Fibroblast of mammary gland (primary cell): ENCODE results near the gene CDH3.

Experiments used
- DNase-seq: peaks from one replicate; pipeline ENCODE4 v3.0.0-alpha.2; 2010; ENCODE audit warnings: low read depth
- H3K4me3 ChIP-seq: 2 replicates; pipeline ENCODE4 v1.5.1; 2011; ENCODE audit warnings: low read depth, mild to moderate bottlenecking, low read length, moderate library complexity; ENCODE audit not compliant: control insufficient read depth
- TF ChIP-seq, protein P1 (sequence below): conservative IDR thresholded peaks from 2 replicates; pipeline ENCODE4 v1.5.1; 2011; ENCODE audit warnings: low read depth, low read length, inconsistent platforms; ENCODE audit not compliant: control insufficient read depth, insufficient read depth

CDH3 gene

DNA sequence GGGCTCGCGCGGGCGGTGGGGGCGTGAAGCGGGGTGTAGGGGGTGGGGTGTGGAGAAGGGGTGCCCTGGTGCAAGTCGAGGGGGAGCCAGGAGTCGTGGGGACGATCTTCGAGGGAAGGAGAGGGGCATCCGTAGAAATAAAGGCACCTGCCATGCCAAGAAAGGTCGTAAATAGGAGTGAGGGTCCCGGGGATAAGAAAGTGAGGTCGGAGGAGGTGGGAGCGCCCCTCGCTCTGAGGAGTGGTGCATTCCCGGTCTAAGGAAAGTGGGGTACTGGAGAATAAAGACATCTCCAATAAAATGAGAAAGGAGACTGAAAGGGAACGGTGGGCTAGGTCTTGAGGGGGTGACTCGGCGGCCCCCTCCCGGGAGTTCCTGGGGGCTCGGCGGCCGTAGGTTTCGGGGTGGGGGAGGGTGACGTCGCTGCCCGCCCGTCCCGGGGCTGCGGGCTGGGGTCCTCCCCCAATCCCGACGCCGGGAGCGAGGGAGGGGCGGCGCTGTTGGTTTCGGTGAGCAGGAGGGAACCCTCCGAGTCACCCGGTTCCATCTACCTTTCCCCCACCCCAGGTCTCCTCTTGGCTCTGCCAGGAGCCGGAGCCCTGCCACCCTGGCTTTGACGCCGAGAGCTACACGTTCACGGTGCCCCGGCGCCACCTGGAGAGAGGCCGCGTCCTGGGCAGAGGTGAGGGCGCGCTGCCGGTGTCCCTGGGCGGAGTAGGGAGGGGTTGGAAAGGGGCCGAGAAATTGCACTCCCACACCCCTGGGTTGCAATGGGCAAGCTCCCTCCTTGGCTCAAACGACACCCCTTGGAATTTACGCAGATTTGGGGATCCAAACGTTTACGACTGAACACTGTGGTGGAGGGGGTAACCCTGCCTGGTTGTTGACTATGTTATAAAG is 92.9 kb downstream of the CDH3 start:
- DNase-seq = no peak
- H3K4me3 ChIP-seq = no peak overlapping the region
- TF ChIP-seq, protein P1, sequence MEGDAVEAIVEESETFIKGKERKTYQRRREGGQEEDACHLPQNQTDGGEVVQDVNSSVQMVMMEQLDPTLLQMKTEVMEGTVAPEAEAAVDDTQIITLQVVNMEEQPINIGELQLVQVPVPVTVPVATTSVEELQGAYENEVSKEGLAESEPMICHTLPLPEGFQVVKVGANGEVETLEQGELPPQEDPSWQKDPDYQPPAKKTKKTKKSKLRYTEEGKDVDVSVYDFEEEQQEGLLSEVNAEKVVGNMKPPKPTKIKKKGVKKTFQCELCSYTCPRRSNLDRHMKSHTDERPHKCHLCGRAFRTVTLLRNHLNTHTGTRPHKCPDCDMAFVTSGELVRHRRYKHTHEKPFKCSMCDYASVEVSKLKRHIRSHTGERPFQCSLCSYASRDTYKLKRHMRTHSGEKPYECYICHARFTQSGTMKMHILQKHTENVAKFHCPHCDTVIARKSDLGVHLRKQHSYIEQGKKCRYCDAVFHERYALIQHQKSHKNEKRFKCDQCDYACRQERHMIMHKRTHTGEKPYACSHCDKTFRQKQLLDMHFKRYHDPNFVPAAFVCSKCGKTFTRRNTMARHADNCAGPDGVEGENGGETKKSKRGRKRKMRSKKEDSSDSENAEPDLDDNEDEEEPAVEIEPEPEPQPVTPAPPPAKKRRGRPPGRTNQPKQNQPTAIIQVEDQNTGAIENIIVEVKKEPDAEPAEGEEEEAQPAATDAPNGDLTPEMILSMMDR = no peak

DNA sequence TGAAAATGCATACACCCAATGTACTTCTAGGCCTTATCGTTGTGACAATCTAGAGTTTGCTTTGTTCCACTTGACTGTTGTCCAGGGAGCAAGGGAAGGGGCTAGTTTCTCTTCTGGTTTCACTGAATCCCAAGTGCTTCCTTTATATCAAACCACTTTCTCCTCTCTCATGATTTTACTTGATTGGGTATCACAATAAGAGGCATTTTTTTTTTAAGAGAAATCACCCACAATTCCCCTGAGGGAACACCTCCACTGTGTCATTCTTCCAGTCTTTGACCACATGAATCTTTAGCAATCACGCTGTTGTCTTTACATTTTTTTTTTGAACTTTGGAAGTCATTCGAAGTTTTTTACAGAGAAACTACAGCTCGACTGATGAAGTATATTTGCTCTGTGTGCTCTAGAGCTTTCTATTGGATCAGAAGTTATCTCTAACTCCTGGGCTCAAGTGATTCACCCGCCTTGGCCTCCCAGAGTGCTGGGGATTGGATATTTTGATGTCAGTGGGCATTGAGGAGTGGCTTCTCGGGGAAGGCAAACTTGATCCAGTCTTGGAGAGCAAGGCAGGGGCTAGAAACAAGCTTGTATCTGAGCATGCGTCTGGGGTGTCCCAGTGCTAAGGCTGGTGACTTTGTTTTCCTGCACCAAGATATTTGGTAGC is 95.0 kb downstream of the CDH3 start:
- TF ChIP-seq, protein P1 = no peak
- peak; percentile 11 for DNase-seq
- H3K4me3 ChIP-seq = no peak overlapping the region

DNA sequence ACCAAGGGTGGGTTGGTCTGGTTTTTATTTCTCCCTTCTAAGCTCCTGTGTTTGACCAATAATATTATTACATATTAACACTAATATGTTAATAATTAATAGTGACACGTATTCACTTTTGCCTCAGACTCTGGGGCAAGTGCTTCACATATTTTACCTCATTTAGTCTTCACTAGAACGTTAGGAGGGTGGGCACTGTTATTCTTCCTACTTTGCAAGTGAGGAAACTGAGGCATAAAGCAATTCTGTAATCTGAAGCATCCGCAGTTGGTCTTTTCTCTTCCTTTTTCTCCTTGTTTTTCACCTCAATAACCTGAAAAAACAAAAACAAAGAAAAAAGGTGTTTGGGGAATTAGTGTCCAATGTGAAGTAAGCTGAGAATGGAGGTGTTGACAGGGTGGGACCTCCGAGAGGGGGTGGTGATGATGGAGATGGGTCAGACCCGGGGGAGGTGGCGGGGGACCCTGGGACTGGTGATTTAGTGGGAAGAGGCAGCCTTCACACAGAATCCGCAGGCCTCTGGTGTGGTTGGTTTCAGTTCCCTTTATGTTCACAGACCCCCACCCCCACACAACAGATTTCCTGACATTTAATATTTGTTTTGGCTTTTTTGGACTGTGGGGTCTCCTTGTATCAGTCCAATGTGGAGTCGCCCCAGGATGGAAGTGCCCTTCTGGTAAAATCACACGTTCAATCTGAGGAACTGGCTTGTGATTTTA is 95.7 kb downstream of the CDH3 start:
- no peak for DNase-seq
- TF ChIP-seq, protein P1 = no peak
- no peak overlapping the region for H3K4me3 ChIP-seq

DNA sequence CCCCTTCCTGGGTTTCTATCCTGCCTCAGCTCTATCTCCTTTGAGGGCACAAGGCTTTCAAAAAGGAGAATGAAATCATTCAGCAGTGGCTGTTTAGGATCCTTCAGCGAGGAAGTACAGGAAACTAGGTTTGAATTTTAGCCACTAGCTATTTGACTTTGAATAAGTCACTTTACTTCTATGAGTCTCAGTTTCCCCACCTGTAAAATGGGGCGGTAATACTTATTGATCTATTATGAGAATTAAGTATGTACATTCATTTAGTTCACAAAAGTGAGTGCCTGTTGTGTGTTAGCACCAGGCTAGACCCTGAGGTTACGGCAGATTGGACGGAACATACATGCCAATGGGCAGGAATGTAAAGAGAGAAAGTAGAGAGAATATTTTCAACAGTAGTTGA is 98.6 kb downstream of the CDH3 start:
- no peak overlapping the region for H3K4me3 ChIP-seq
- DNase-seq = no peak
- TF ChIP-seq, protein P1 = no peak

DNA sequence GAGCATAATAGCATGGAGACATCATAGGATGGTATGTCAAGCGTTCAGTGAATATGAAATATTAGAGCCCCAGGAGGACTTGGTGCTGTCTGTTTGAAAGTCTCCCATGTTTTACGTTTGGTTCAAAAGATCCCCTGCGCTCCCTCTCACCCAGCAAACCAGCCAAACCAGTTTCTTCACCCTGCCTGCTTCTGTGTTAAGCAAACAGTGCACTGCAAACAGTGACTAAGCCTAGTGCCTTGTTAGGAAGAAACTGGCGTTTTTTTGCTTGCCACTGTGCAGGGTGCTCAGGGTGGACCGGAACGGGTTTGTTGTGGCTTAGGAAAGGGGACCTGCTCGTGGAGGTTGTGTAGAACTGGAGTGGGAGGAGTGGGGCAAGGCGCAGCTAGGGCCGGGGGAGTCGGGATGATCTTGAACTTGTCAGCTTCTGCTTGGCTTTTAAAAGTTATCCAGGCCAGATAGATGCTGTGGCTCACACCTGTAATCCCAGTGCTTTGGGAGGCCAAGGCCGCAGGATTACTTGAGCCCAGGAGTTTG is 99.7 kb downstream of the CDH3 start:
- TF ChIP-seq, protein P1 = no peak
- DNase-seq = no peak
- H3K4me3 ChIP-seq = no peak overlapping the region

DNA sequence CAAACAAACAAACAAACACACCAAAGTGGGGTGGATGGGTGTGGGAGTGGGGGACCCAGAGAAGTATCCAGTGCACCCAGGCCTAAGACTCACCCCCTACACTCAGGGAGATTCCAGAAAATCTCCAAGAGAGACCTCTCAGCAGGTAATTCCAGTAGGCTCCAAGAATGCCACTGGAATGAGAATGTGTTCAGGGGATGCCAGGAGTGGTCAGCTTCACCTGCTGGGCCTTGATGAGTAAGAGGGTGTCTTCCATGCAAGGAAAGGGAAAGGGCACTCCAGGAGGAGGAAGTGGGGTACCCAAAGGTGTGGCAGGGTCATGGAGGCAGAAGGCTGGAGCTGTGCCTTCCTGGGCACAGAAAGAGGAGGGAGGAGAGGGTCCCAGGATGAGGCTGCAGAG is 101.8 kb downstream of the CDH3 start:
- TF ChIP-seq, protein P1 = no peak
- DNase-seq = no peak
- H3K4me3 ChIP-seq = no peak overlapping the region
